Measurements from ENCODE around the gene CDH22. TPM values are rescaled to one million over a fixed set of nuclear protein-coding genes. Genes with fewer than 3 reads are reported as not detected.

CDH22 gene
- total and polyA plus RNA-seq, 2 donors (not counting 1 experiment from before 2014, with no cell fraction given), result not detected

DNA sequence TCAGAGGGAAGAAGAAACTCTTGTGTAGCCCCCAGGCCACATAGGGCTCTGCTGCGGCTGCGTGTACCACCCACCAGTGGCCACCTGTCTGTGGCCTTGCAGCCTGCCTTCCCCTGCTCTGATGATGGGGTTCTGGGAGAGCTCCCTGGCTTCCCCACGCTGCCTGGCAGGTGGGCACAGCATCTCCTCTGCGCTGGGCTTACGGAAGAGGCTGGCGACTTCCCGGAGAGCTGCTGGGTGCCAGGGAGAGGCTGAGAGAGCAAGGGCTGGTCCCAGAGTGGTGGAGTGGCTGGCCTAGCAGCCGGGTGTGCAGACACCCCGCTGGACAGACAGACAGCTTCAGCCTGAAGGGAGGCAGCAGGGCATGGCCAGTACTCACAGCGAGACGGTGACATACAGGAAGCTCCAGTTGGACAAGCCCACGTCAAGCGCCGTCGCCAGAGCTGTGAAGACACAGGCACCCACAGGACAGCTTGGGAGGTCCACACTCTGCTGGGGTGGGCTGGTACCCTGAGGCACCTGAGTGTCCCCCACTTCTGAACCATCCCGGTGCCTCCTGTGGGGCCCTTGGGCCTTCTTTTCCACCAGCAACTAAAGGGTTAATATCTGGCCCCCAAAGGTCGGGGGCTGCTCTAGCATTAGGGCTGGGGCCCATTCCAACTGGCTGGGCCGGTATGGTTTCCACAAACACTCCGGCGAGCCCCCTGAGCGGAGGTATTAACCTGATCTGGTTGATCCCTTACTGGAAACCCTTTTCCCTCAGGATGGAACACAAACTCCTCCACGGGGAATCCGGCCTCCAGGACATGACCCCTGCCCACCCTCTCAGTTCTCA lies 48.1 kb upstream of the CDH22 start:
- Histone ChIP-seq H3K79me2 (ENCODE audit: control insufficient read depth, insufficient read depth, low read length) (peaks cover 2% of the 10 kb centered on the region), H4K20me1 (ENCODE audit: control insufficient read depth, extremely low read depth, insufficient read depth, low read length) (no peaks in the 10 kb centered on the region), H3K9me3 (ENCODE audit: control insufficient read depth, insufficient read depth, low read depth, low read length) (no peaks in the 10 kb centered on the region), H3K27me3 (ENCODE audit: control insufficient read depth, insufficient read depth, low read length) (no peaks in the 10 kb centered on the region), H3K4me3 (replicated peaks in 1 of 4; ENCODE audit: control extremely low read depth in 1 of 4, insufficient read depth in 1 of 4, low read depth in 3 of 4, low read length in 4 of 4) (no peak overlapping the region), H3K9ac (ENCODE audit: insufficient read depth, low read length) (no peak overlapping the region), H3K27ac (ENCODE audit: insufficient read depth, low read length) (no peak overlapping the region), H3K4me1 (ENCODE audit: control insufficient read depth, extremely low read depth, insufficient read depth, low read length) (no peaks in the 10 kb centered on the region), H3K4me2 (ENCODE audit: extremely low read depth, insufficient read depth, low read length) (no peak overlapping the region), H2AFZ (ENCODE audit: low read length) (no peak overlapping the region), H3K36me3 (ENCODE audit: control insufficient read depth, insufficient read depth, low read length) (peaks cover 6% of the 10 kb centered on the region)
- no peak for DNase-seq (ENCODE audit: low read depth in 2 of 2)
- no peak for TF ChIP-seq EZH2 (IDR thresholded peaks at IDR 0.05; ENCODE audit: low read length, missing control alignments)
- TF ChIP-seq, protein P1, sequence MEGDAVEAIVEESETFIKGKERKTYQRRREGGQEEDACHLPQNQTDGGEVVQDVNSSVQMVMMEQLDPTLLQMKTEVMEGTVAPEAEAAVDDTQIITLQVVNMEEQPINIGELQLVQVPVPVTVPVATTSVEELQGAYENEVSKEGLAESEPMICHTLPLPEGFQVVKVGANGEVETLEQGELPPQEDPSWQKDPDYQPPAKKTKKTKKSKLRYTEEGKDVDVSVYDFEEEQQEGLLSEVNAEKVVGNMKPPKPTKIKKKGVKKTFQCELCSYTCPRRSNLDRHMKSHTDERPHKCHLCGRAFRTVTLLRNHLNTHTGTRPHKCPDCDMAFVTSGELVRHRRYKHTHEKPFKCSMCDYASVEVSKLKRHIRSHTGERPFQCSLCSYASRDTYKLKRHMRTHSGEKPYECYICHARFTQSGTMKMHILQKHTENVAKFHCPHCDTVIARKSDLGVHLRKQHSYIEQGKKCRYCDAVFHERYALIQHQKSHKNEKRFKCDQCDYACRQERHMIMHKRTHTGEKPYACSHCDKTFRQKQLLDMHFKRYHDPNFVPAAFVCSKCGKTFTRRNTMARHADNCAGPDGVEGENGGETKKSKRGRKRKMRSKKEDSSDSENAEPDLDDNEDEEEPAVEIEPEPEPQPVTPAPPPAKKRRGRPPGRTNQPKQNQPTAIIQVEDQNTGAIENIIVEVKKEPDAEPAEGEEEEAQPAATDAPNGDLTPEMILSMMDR (conservative IDR thresholded peaks at IDR 0.05 in 1 of 2, IDR thresholded peaks at IDR 0.05 in 1 of 2; ENCODE audit: low read depth in 1 of 2, low read length in 2 of 2), result no peak

DNA sequence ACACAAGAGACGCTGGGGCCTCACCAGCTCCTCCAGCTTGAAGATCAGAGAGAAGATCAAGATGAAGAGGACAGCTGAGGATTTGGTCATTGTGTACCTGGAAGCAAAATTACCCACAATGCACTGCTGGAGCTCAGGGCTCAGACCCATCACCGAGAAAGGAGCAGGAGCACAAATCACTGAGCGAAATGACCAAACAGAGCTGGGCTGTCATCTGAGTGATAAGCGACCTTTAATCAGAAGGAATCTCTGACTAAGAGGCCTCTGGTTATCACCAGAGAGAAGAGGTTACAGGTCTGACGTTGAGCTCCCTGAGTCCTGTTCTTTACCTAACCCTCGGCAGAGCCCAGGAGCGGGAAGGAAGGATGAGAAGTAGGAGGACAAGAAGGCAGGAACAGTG lies 47.5 kb upstream of the CDH22 start:
- Histone ChIP-seq H3K4me1 (ENCODE audit: control insufficient read depth, extremely low read depth, insufficient read depth, low read length) (no peaks in the 10 kb centered on the region), H3K36me3 (ENCODE audit: control insufficient read depth, insufficient read depth, low read length) (peaks cover 6% of the 10 kb centered on the region), H3K9ac (ENCODE audit: insufficient read depth, low read length) (no peak overlapping the region), H2AFZ (ENCODE audit: low read length) (no peak overlapping the region), H3K4me2 (ENCODE audit: extremely low read depth, insufficient read depth, low read length) (no peak overlapping the region), H3K27ac (ENCODE audit: insufficient read depth, low read length) (no peak overlapping the region), H4K20me1 (ENCODE audit: control insufficient read depth, extremely low read depth, insufficient read depth, low read length) (no peaks in the 10 kb centered on the region), H3K9me3 (ENCODE audit: control insufficient read depth, insufficient read depth, low read depth, low read length) (no peaks in the 10 kb centered on the region), H3K4me3 (replicated peaks in 1 of 4; ENCODE audit: control extremely low read depth in 1 of 4, insufficient read depth in 1 of 4, low read depth in 3 of 4, low read length in 4 of 4) (no peak overlapping the region), H3K79me2 (ENCODE audit: control insufficient read depth, insufficient read depth, low read length) (no peaks in the 10 kb centered on the region), H3K27me3 (ENCODE audit: control insufficient read depth, insufficient read depth, low read length) (no peaks in the 10 kb centered on the region)
- TF ChIP-seq, protein P1 (conservative IDR thresholded peaks at IDR 0.05 in 1 of 2, IDR thresholded peaks at IDR 0.05 in 1 of 2; ENCODE audit: low read depth in 1 of 2, low read length in 2 of 2), result no peak
- TF ChIP-seq EZH2 (IDR thresholded peaks at IDR 0.05; ENCODE audit: low read length, missing control alignments), result no peak
- no peak for DNase-seq (ENCODE audit: low read depth in 2 of 2)

DNA sequence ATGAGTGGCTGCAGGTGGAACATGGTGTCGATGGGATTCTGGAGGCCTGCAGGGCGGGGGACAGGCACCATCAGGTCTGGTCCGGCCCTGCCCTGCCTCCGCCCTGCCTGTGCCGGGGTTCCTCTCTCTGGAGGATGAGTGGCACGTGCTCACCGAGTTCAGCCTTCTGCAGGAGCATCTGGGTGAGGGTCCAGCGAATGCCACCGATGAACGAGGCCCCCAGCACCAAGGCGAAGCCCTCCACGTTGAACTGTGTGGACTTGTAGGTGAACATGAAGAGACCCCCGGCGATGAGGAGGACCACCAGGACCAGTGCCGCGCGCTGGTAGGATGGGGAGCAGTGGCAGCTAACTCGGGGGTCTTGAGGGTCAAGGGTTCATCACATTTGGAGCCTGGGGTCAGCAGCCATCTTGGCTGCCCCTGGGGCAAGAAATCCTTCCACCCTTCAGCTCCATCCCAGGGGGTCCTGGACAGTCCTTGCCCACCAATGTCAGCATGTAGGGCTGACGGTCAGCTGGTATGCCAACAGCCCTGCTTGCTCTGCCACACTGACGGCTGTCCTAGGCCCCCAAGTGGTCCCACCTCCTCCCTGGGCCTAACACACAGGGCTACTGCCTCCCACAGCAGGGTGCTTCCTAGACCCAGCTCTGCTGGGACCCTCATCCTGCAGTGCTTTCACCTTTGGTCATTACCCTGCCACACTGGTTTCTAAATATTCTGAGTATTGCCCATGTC lies 46.8 kb upstream of the CDH22 start:
- H3K9ac ChIP-seq (ENCODE audit: insufficient read depth, low read length), result no peak overlapping the region
- DNase-seq (ENCODE audit: low read depth in 2 of 2), result no peak
- TF ChIP-seq EZH2 (IDR thresholded peaks at IDR 0.05; ENCODE audit: low read length, missing control alignments), result no peak
- TF ChIP-seq, protein P1 (conservative IDR thresholded peaks at IDR 0.05 in 1 of 2, IDR thresholded peaks at IDR 0.05 in 1 of 2; ENCODE audit: low read depth in 1 of 2, low read length in 2 of 2), result no peak
- H2AFZ ChIP-seq (ENCODE audit: low read length), result no peak overlapping the region
- peaks cover 3% of the 10 kb centered on the region for H3K4me1 ChIP-seq (ENCODE audit: control insufficient read depth, extremely low read depth, insufficient read depth, low read length)
- peaks cover 6% of the 10 kb centered on the region for H3K36me3 ChIP-seq (ENCODE audit: control insufficient read depth, insufficient read depth, low read length)
- H3K27me3 ChIP-seq (ENCODE audit: control insufficient read depth, insufficient read depth, low read length), result no peaks in the 10 kb centered on the region
- H3K9me3 ChIP-seq (ENCODE audit: control insufficient read depth, insufficient read depth, low read depth, low read length), result no peaks in the 10 kb centered on the region
- H3K4me3 ChIP-seq (replicated peaks in 1 of 4; ENCODE audit: control extremely low read depth in 1 of 4, insufficient read depth in 1 of 4, low read depth in 3 of 4, low read length in 4 of 4), result no peak overlapping the region
- H3K79me2 ChIP-seq (ENCODE audit: control insufficient read depth, insufficient read depth, low read length), result no peaks in the 10 kb centered on the region
- H3K27ac ChIP-seq (ENCODE audit: insufficient read depth, low read length), result no peak overlapping the region
- H3K4me2 ChIP-seq (ENCODE audit: extremely low read depth, insufficient read depth, low read length), result no peak overlapping the region
- no peaks in the 10 kb centered on the region for H4K20me1 ChIP-seq (ENCODE audit: control insufficient read depth, extremely low read depth, insufficient read depth, low read length)
